Left lobe of liver (tissue), 2 donors: ENCODE data around the gene PCDHGC3. TPM values are rescaled to one million over a fixed set of nuclear protein-coding genes. Genes with fewer than 3 reads are reported as not detected.

Experiments used
- ATAC-seq: fragments of 200-7000 bp; cut with Tn5 transposase; one replicate; pipeline ENCODE4 v1.9.1; 2020; ENCODE audit warnings: mild to moderate bottlenecking, moderate library complexity
- DNase-seq: peaks from one replicate; pipeline ENCODE4 v3.0.0-alpha.2; 2020; ENCODE audit warnings: low spot score
- total RNA-seq: library from RNA; stranded (reverse); gene quantifications from one replicate; pipeline ENCODE4 v1.2.1, GENCODE V29; 2021
- donor health status: DM: no; HTN: no; CAD: no; lungs with moderate emphysema.
- donor health status: DM: no; HTN: yes; CAD: no.

Gene PCDHGC3
- total RNA-seq, 1 donor from 2014 or later = 8.5 TPM

- DNase-seq (no peak), ATAC-seq (no peak)
Observed at GRCh38 chr5:141519605-141520565, 44.1 kb downstream of the PCDHGC3 start.

GRCh38 chr5:141521244-141521781, 45.5 kb downstream of the PCDHGC3 start:
- DNase-seq = no peak
- no peak for ATAC-seq

DNA sequence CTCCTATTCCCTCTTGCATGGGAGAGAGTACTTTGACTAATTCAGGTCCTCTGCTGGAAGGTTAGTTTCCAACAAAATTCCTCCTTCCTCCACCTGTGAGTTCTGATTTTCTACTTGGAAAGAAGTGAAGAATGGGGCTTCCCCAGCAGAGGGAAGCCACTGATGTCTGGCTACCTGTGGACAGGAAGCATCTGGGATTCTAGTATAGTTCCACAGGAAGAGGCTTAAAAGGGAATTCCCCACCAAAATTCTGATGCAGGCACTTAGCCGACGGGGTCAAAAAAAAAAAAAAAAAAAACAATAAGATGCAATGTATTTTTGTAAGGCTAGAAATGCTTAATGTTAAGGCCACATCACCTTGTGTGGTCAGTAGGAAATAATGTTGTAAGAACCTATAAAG, 46.5 kb downstream of the PCDHGC3 start:
- ATAC-seq (no peak), DNase-seq (no peak)

DNA sequence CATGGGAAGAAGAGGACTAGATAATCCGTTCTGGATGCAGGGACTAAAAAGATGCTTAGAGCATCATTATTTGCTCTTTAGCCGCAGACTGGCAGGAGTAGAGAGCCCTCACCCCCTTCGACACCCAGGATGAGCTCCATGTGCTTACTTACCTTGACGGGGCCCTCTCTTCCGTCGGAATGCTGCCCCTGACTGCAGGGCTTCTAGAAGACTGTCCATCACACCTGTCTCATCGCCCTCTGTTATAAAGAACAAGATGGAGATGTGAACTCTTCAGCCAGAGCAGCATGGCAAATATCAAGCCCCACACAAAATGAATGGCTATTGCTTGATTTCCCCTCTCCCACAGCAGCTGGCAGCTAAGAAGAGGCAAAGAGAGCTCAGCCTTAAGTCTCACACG, 48.2 kb downstream of the PCDHGC3 start:
- ATAC-seq = no peak
- no peak for DNase-seq

- ATAC-seq (peak; percentile 91), DNase-seq (peak; percentile 93)
Observed at GRCh38 chr5:141524604-141525597, 49.1 kb downstream of the PCDHGC3 start.

DNA sequence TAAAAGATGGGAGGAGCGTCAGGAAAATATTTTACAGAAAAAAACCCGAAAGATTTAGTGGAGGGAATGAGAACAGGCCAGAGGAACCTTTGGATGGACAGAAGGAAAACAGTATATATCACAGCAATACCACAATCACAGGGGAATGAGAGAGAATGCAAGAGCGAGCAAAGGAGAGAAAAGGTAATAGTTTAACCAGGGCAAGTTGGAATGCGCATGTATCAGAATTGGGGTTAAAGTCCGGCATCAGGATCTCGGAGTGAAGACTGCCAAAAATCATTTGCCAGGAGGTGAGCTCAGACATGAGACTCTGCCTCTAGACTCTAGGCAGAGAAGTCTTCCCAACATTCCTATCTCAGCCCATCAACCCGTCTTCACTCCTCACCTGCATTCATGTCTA, 49.9 kb downstream of the PCDHGC3 start:
- peak; percentile 67 for DNase-seq
- ATAC-seq = peak; percentile 49

DNA sequence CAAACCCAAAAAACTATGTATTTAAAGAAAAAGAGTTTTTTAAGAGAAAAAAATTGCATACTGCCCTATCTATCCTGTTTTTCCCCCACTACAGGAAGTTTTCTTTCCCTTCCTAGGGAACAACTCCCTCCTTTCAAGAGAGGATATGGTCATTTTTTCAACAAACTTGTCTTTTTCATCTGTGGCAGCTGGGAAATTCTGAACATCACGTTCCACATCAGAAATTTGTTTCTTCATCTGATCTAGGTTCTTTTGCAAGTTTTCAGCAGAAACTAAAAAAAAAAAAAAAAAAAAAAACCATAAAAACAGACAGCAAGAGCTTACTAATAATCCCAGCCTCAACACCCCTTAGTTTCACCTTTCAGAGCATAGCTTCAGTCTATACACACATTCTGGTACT, 51.7 kb downstream of the PCDHGC3 start:
- ATAC-seq (no peak), DNase-seq (no peak)

Other genes starting within 250 kb of the PCDHGC3 start
- gene PCDHB15, start 230.6 kb upstream of the PCDHGC3 start, total RNA-seq = 0.38 TPM
- gene SLC25A2, start 171.9 kb upstream of the PCDHGC3 start, total RNA-seq = 0.25 TPM
- 20.6 TPM for gene TAF7, start 155.2 kb upstream of the PCDHGC3 start, total RNA-seq
- 0.10 TPM for gene PCDHGA1, start 145.5 kb upstream of the PCDHGC3 start, total RNA-seq
- gene PCDHGA2, start 137.2 kb upstream of the PCDHGC3 start, total RNA-seq = 1.1 TPM
- 0.60 TPM for gene PCDHGA3, start 132.1 kb upstream of the PCDHGC3 start, total RNA-seq
- gene PCDHGB1, start 125.9 kb upstream of the PCDHGC3 start, total RNA-seq = 0.63 TPM
- gene PCDHGA4, start 120.9 kb upstream of the PCDHGC3 start, total RNA-seq = 0.53 TPM
- gene PCDHGB2, start 116.0 kb upstream of the PCDHGC3 start, total RNA-seq = 0.81 TPM
- 0.35 TPM for gene PCDHGA5, start 111.8 kb upstream of the PCDHGC3 start, total RNA-seq
- 0.83 TPM for gene PCDHGB3, start 105.7 kb upstream of the PCDHGC3 start, total RNA-seq
- 0.68 TPM for gene PCDHGA6, start 102.1 kb upstream of the PCDHGC3 start, total RNA-seq
- 0.33 TPM for gene PCDHGA7, start 93.2 kb upstream of the PCDHGC3 start, total RNA-seq
- 2.2 TPM for gene PCDHGB4, start 88.3 kb upstream of the PCDHGC3 start, total RNA-seq
- gene PCDHGA8, start 83.3 kb upstream of the PCDHGC3 start, total RNA-seq = 0.35 TPM
- gene PCDHGB5, start 78.0 kb upstream of the PCDHGC3 start, total RNA-seq = 4.2 TPM
- gene PCDHGA9, start 73.2 kb upstream of the PCDHGC3 start, total RNA-seq = 0.65 TPM
- gene PCDHGB6, start 67.9 kb upstream of the PCDHGC3 start, total RNA-seq = 2.3 TPM
- 2.2 TPM for gene PCDHGA10, start 63.0 kb upstream of the PCDHGC3 start, total RNA-seq
- 2.0 TPM for gene PCDHGB7, start 58.3 kb upstream of the PCDHGC3 start, total RNA-seq
- 0.68 TPM for gene PCDHGA11, start 54.9 kb upstream of the PCDHGC3 start, total RNA-seq
- 1.0 TPM for gene PCDHGA12, start 45.5 kb upstream of the PCDHGC3 start, total RNA-seq
- 0.65 TPM for gene PCDHGC4, start 9.1 kb downstream of the PCDHGC3 start, total RNA-seq
- gene PCDHGC5, start 13.1 kb downstream of the PCDHGC3 start, total RNA-seq = 0.40 TPM
- gene DIAPH1, start 143.0 kb downstream of the PCDHGC3 start, total RNA-seq = 120 TPM
- gene HDAC3, start 160.9 kb downstream of the PCDHGC3 start, total RNA-seq = 28.7 TPM
- gene RELL2, start 161.0 kb downstream of the PCDHGC3 start, total RNA-seq = 0.96 TPM
- gene FCHSD1, start 175.5 kb downstream of the PCDHGC3 start, total RNA-seq = 1.7 TPM
- gene ARAP3, start 206.3 kb downstream of the PCDHGC3 start, total RNA-seq = 3.3 TPM